A673 (cell line): ENCODE measurements around the gene CASZ1. TPM values are rescaled to one million over a fixed set of nuclear protein-coding genes. Genes with fewer than 3 reads are reported as not detected.

ENCODE experiments used
- BruUV-seq: library from RNA; stranded (reverse); fragments of 400-500 nt; replicated peaks from 2 replicates; lab custom pipeline; 2021; lab: Mats Ljungman, UMichigan
- CTCF ChIA-PET: fragments of 300-600 bp; sonication (Branson Sonifier 250); formaldehyde crosslinking; loops from one replicate; lab custom pipeline; 2022; ENCODE audit warnings: antibody characterized with exemption; lab: Charles Lee
- POLR2A ChIA-PET: fragments of 300-600 bp; sonication (Branson Sonifier 250); formaldehyde crosslinking; loops from one replicate; lab custom pipeline; 2022; ENCODE audit warnings: antibody characterized with exemption; ENCODE audit not compliant: low non-redundant PET; lab: Charles Lee
- DNase-seq: peaks from one replicate; pipeline ENCODE4 v3.0.0-alpha.2; 2015; ENCODE audit warnings: low spot score
- H3K27ac ChIP-seq: fragments of 200-600 bp; sonication (generic); 2 replicates; pipeline ENCODE4 v1.5.1; 2016; ENCODE audit warnings: mixed run types, low read depth, mild to moderate bottlenecking, mixed read lengths, antibody characterized with exemption, low read length; ENCODE audit not compliant: poor library complexity, severe bottlenecking
- H3K27me3 ChIP-seq: fragments of 200-600 bp; sonication (generic); replicated peaks from 2 replicates; pipeline ENCODE4 v1.6.1; 2017; ENCODE audit warnings: mixed run types, low read depth, mild to moderate bottlenecking, mixed read lengths, antibody characterized with exemption, low read length; ENCODE audit not compliant: insufficient read depth, poor library complexity
- H3K36me3 ChIP-seq: fragments of 200-600 bp; sonication (generic); 2 replicates; pipeline ENCODE4 v1.6.1; 2016; ENCODE audit warnings: mixed run types, mild to moderate bottlenecking, mixed read lengths, antibody characterized with exemption, low read length; ENCODE audit not compliant: insufficient read depth, poor library complexity, severe bottlenecking
- H3K4me1 ChIP-seq: fragments of 200-600 bp; sonication (generic); 2 replicates; pipeline ENCODE4 v1.6.1; 2017; ENCODE audit warnings: mixed run types, mild to moderate bottlenecking, mixed read lengths, antibody characterized with exemption, low read length; ENCODE audit not compliant: insufficient read depth, poor library complexity, severe bottlenecking
- H3K4me3 ChIP-seq: fragments of 200-600 bp; sonication (generic); 2 replicates; pipeline ENCODE4 v1.5.1; 2016; ENCODE audit warnings: low read depth, mixed run types, mild to moderate bottlenecking, mixed read lengths, low read length; ENCODE audit not compliant: poor library complexity, severe bottlenecking
- H3K9me3 ChIP-seq: fragments of 200-600 bp; sonication (generic); 2 replicates; pipeline ENCODE4 v1.6.1; 2016; ENCODE audit warnings: mixed run types, low read depth, mild to moderate bottlenecking, mixed read lengths, antibody characterized with exemption, low read length; ENCODE audit not compliant: poor library complexity, severe bottlenecking
- CTCF ChIP-seq: fragments of 300-800, 200-600 bp; sonication (generic); conservative IDR thresholded peaks from 2 replicates; pipeline ENCODE4 v1.5.1; 2017; ENCODE audit warnings: low read depth, mild to moderate bottlenecking, antibody characterized with exemption, low read length, moderate library complexity, mixed read lengths
- EZH2 ChIP-seq: fragments of 200-600 bp; sonication (generic); IDR thresholded peaks from 2 replicates; pipeline ENCODE4 v1.6.1; 2017; ENCODE audit warnings: borderline replicate concordance, low read depth, mild to moderate bottlenecking, mixed read lengths, antibody characterized with exemption, low read length; ENCODE audit not compliant: poor library complexity, severe bottlenecking
- intact Hi-C: fragments of 100-400 bp; cut with micrococcal nuclease; formaldehyde crosslinking; loops from one replicate; pipeline ENCODE4 v1.10.0; 2022; ENCODE audit not compliant: unreplicated experiment
- total RNA-seq: library from RNA; stranded (reverse); gene quantifications from 2 replicates; pipeline ENCODE4 v1.2.3, GENCODE V29; 2021

The CASZ1 gene
- total RNA-seq, 1 experiment from 2014 or later = 1.9 TPM

GRCh38 chr1:10685808-10686403 is 110.5 kb downstream of the CASZ1 start:
- no peak overlapping the region for H3K4me3 ChIP-seq
- TF ChIP-seq CTCF (no peak), EZH2 (no peak)
- no peak overlapping the region for H3K27ac ChIP-seq
- intact Hi-C loops = no loop called here
- no peaks in the 10 kb centered on the region for H3K36me3 ChIP-seq
- H3K4me1 ChIP-seq = peaks cover 19% of the 10 kb centered on the region
- CTCF ChIA-PET = no interaction called here
- H3K27me3 ChIP-seq = no peaks in the 10 kb centered on the region
- BruUV-seq = no TSS peak
- H3K9me3 ChIP-seq = no peaks in the 10 kb centered on the region
- no peak for DNase-seq
- POLR2A ChIA-PET = no interaction called here

GRCh38 chr1:10685196-10685807 is 111.1 kb downstream of the CASZ1 start:
- no peak for DNase-seq
- no peak overlapping the region for H3K27ac ChIP-seq
- intact Hi-C loops = no loop called here
- TF ChIP-seq EZH2 (no peak), CTCF (no peak)
- H3K36me3 ChIP-seq = no peaks in the 10 kb centered on the region
- BruUV-seq = no TSS peak
- H3K4me3 ChIP-seq = no peak overlapping the region
- ChIA-PET CTCF (no interaction called here), POLR2A (no interaction called here)
- H3K4me1 ChIP-seq = peaks cover 19% of the 10 kb centered on the region
- no peaks in the 10 kb centered on the region for H3K9me3 ChIP-seq
- no peaks in the 10 kb centered on the region for H3K27me3 ChIP-seq

GRCh38 chr1:10684221-10684620 is 112.2 kb downstream of the CASZ1 start:
- no peaks in the 10 kb centered on the region for H3K9me3 ChIP-seq
- CTCF ChIA-PET = no interaction called here
- peaks cover 26% of the 10 kb centered on the region for H3K4me1 ChIP-seq
- TF ChIP-seq EZH2 (no peak), CTCF (no peak)
- no peak overlapping the region for H3K4me3 ChIP-seq
- no peak overlapping the region for H3K27ac ChIP-seq
- no peaks in the 10 kb centered on the region for H3K27me3 ChIP-seq
- intact Hi-C loops = no loop called here
- no peak for DNase-seq
- H3K36me3 ChIP-seq = no peaks in the 10 kb centered on the region
- BruUV-seq = no TSS peak
- POLR2A ChIA-PET = no interaction called here
